ENCODE results near the gene ZC3H18. TPM values are rescaled to one million over a fixed set of nuclear protein-coding genes. Genes with fewer than 3 reads are reported as not detected.
A peak's percentile ranks its signal among the peaks of the same experiment; 100 is the strongest.

The ZC3H18 gene
- total RNA-seq, 3 donors from 2014 or later = 37.4 to 54.8 (median 48.1) TPM

GRCh38 chr16:88554711-88555264, 15.4 kb upstream of the ZC3H18 start:
- no peaks in the 10 kb centered on the region for H3K9me3 ChIP-seq

GRCh38 chr16:88556294-88556988, 13.8 kb upstream of the ZC3H18 start:
- intact Hi-C loops (cut with DNase I, micrococcal nuclease) = loop anchor here in 1 of 2 donors (2.0 kb wide), 1 partner anchor 116 kb away; no protein-coding TSS in a partner anchor

More at GRCh38 chr16:88554711-88555264, 15.4 kb upstream of the ZC3H18 start:
- Histone ChIP-seq H3K4me3 (no peak overlapping the region), H3K4me1 (ENCODE audit: low read depth) (peaks cover 5% of the 10 kb centered on the region), H3K36me3 (ENCODE audit: low read depth) (no peaks in the 10 kb centered on the region)
- ATAC-seq (no peak), DNase-seq (no peak)
- no peak for TF ChIP-seq CTCF (IDR thresholded peaks at IDR 0.05)
- intact Hi-C loops (cut with DNase I, micrococcal nuclease) = no loop called here

GRCh38 chr16:88558457-88559442, 11.5 kb upstream of the ZC3H18 start:
- no peak overlapping the region for H3K4me3 ChIP-seq
- H3K36me3 ChIP-seq (ENCODE audit: low read depth) = no peaks in the 10 kb centered on the region
- DNase-seq = peak; percentile 81 to 93 (median 87)
- peak; percentile 31 for TF ChIP-seq CTCF (IDR thresholded peaks at IDR 0.05)
- peaks cover 5% of the 10 kb centered on the region for H3K4me1 ChIP-seq (ENCODE audit: low read depth)
- peak; percentile 91 for ATAC-seq
- no peaks in the 10 kb centered on the region for H3K9me3 ChIP-seq
- intact Hi-C loops (cut with DNase I, micrococcal nuclease) = no loop called here

More at GRCh38 chr16:88556294-88556988, 13.8 kb upstream of the ZC3H18 start:
- ATAC-seq = no peak
- no peak overlapping the region for H3K4me3 ChIP-seq
- TF ChIP-seq CTCF (IDR thresholded peaks at IDR 0.05) = no peak
- DNase-seq = no peak
- H3K36me3 ChIP-seq (ENCODE audit: low read depth) = no peaks in the 10 kb centered on the region
- H3K4me1 ChIP-seq (ENCODE audit: low read depth) = peaks cover 5% of the 10 kb centered on the region
- H3K9me3 ChIP-seq = no peaks in the 10 kb centered on the region

GRCh38 chr16:88560714-88561484, 9.3 kb upstream of the ZC3H18 start:
- Histone ChIP-seq H3K9me3 (no peaks in the 10 kb centered on the region), H3K4me1 (ENCODE audit: low read depth) (peaks cover 5% of the 10 kb centered on the region), H3K36me3 (ENCODE audit: low read depth) (no peaks in the 10 kb centered on the region), H3K4me3 (no peak overlapping the region)
- ATAC-seq (no peak), DNase-seq (peak in 1 of 3 donors; percentile 44)
- intact Hi-C loops (cut with DNase I, micrococcal nuclease) = loop anchor here in 1 of 2 donors (10.0 kb wide), 1 partner anchor 116 kb away; no protein-coding TSS in a partner anchor
- no peak for TF ChIP-seq CTCF (IDR thresholded peaks at IDR 0.05)
